GM19467 (cell line): ENCODE data around the gene MAZ.

Experiments used
- ATAC-seq: cut with Tn5 transposase; IDR thresholded peaks from one replicate; pipeline ENCODE4 v1.9.1; 2021; ENCODE audit warnings: mild to moderate bottlenecking, moderate library complexity; ENCODE audit not compliant: unreplicated experiment

The MAZ gene

DNA sequence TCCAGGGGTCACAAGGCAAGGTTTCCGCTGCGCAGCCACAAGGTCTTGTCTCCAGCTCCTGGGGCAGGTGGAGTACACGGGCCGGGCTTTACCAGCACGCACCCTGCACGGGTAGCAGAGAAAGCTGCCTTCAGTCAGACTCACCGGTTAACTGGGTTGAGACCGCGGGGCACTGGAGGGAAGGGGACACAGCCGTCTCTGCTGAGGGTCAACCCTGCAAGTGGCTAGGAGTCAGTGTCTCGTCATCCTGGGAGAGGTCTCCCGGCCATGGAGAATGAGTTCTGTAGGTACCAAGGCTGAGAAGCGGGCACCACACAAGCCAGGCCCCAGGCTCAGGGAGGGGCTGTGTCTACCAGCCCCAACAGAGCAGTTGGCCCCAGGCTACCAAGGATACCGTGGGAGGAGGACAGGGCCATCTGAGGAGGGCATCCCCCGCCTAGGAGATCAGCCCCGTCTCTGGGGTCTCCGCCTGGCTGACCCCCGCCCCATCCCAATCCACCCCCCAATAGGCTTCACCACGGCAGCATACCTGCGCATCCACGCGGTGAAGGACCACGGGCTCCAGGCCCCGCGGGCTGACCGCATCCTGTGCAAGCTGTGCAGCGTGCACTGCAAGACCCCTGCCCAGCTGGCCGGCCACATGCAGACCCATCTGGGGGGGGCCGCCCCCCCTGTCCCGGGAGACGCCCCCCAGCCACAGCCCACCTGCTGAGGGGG is 2.9 kb downstream of the MAZ start:
- no peak for ATAC-seq

DNA sequence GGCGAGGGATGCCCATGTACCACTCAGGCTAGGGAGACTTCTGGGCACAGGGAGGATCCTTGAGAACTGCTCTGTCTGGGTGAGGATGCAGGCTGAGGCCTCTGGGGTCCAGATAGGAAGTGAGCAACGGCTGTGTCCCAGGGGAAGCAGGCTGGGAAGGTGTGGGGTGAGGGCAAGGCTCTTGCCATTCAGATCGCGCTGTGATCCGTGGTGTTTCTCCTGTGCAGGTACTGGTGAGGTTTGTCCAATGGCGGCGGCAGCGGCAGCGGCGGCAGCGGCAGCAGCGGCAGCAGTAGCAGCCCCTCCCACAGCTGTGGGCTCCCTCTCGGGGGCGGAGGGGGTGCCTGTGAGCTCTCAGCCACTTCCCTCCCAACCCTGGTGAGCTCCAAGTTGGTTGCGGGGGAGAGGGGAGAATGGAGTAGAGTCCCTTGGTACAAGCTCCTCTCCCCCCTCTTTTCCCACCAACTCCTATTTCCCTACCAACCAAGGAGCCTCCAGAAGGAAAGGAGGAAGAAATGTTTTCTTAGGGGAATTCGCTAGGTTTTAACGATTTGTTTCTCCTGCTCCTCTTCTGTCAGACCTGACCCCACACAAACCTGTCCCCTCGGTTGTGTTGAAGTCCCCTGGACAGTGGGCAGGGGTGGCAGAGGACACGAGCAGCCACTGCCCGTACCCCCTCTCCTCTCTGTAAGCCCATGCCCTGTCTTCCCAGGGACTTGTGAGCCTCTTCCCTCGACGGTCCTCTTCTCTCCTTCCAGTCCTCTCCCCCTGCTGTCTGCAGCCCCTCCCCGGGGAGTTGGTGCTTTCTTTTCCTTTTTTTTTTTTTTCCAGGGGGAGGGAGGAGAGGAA is 3.7 kb downstream of the MAZ start:
- ATAC-seq: no peak

DNA sequence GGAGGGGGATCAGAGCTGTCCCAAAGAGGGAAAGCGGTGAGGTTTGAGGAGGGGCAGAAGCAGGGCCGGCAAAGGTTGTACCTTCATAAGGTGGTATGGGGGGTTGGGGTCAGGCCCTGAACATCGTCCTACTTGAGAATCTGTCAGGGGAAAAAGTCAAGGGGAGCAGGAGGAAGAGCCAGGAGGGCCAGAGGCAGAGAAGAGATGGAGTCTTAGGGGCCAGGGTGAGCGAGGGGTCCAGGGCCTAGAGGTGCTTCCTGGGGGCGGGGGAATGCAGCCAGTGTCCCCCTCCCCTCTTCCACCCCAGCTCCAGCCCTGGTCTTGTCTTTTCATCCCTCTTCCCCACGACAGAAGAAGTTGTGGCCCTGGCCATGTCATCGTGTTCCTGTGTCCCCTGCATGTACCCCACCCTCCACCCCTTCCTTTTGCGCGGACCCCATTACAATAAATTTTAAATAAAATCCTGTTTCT is 4.4 kb downstream of the MAZ start:
- no peak for ATAC-seq

DNA sequence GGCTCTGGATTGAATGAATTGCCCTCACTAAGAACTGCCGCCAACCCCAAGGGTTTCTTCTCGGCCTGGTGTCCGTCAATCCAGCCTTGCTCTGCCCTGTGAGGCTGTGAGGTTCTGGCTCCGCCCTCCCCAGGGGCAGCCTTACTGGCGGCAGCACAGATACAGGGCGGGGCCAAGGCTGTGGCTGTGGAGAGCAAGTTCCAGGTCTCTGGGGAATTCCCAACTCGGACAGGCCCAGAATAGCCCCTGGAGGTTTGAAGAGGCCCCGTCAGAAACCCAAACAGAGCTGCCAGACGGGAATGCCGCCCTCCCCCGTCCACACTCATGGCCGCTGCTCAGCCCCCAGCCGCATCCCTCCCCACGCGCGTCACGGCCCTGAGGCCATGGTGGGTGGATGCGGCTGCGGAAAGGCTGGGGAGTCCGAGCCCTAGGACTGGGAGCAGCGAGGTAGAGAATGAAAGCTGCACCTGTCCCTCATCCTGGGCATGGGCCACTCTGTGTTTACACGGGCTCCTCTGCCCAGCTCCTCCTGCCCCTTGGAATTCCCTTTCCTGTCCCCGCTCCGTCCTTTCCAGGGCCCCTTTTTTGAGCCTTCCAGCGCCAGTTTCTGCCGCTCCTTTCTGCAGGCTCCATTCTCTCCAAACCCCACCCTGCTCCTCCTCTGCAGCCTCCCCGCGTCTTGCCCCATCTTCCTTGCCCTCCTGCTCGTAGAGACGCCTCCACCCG is 5.0 kb downstream of the MAZ start:
- ATAC-seq: peak; percentile 36

DNA sequence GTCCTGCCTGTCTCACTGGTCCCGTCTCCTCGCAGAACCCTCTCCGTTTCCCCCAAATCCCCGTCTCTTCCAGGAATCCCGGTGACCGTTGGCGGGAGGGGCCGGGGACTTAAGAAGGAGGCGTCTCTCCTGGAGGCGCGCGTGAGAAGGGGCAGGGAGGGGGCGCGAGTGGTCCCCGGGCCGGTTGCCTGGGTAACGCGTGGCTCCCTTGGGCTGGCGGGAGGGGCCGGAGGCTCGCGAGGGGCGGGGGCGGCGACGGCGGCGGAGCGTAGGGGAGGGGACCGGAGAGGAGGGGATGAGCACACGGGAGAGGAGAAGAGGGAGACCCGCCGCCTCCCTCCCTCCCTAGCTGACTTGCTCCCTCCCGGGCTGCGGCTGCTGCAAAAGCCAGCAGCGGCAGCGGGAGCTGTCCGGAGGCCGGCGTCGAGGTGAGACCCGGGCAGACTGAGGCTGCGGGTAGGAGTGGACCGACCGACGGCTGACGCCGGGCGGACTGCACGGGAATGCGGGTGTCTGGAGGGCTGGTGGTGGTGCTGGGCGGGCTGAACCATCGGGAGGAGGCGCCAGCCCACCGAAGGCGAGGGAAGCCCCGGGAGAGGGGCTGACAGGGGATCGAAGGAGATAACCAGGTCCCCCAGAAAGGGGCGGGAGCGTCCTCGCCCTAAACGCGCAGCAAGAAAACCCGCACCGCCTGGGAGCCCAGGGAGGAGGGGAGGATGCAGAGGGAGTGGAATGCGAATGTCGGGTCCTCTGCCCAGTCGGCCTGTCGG is 5.8 kb downstream of the MAZ start, which contains the start of gene PRRT2:
TSS of gene PRRT2 (plus strand) at position 298 of the 770 bp plus-strand sequence. CDS start 862 bp downstream, outside the sequence.
- ATAC-seq: no peak

DNA sequence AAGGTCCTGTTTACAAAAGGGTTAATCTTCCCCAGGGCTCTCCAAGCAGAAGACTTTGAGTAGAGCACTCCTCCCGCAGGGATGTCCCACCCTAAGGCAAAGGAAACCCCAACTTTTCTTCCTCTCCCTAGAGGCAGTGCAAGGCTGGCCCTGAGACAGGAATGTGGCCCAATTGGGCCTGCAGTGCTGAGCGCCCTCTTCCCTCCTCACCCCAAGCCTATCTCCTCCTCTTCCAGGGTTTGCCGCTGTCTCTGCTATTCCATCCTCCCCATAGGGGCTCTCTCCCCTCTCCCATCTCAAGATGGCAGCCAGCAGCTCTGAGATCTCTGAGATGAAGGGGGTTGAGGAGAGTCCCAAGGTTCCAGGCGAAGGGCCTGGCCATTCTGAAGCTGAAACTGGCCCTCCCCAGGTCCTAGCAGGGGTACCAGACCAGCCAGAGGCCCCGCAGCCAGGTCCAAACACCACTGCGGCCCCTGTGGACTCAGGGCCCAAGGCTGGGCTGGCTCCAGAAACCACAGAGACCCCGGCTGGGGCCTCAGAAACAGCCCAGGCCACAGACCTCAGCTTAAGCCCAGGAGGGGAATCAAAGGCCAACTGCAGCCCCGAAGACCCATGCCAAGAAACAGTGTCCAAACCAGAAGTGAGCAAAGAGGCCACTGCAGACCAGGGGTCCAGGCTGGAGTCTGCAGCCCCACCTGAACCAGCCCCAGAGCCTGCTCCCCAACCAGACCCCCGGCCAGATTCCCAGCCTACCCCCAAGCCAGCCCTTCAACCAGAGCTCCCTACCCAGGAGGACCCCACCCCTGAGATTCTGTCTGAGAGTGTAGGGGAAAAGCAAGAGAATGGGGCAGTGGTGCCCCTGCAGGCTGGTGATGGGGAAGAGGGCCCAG is 6.7 kb downstream of the MAZ start:
- no peak for ATAC-seq

DNA sequence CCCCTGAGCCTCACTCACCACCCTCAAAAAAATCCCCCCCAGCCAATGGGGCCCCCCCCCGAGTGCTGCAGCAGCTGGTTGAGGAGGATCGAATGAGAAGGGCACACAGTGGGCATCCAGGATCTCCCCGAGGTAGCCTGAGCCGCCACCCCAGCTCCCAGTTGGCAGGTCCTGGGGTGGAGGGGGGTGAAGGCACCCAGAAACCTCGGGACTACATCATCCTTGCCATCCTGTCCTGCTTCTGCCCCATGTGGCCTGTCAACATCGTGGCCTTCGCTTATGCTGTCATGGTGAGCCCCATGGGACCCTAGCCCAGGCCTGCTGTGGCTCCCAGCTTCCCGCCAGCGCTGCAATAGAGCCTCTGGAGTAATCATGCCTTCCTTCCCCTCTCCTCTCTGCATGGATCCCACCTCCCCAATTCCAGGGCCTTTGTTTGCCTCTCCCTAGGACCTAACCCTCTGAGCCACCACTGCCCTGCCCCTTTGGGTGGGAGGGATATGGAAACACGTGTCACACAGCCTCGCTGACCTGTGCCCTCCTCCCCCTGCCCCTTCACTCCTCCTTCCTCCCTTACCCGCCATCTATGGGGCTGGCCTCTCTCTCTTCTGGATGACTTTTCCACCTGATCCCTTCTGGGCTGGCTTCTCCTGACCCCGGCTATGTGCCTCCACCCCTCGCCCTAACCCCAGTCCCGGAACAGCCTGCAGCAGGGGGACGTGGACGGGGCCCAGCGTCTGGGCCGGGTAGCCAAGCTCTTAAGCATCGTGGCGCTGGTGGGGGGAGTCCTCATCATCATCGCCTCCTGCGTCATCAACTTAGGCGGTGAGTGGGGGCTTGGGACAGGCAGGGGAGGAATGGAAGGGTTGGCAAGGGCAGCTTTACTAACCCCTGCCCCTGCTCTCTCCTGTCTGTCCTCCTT is 7.6 kb downstream of the MAZ start:
- ATAC-seq: no peak

DNA sequence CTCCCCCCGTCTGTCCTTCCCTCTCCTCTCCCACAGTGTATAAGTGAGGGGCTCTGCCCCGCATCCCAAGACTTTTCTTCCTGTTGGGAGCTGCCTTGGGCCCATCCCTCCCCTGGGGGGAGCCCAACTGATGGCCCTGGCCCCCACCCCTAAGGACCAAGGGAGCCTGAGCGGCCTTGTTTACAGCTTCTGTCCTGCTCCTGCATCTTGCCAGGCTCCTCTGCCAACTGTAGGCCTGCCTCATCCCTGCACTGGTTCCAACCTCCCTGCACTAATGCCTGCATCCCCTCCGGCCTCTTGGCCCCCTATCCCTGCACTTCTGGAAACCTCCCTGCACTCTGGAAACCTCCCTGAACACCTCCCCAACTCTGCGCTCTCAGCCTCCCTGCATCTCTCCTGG is 8.3 kb downstream of the MAZ start:
- ATAC-seq: no peak

DNA sequence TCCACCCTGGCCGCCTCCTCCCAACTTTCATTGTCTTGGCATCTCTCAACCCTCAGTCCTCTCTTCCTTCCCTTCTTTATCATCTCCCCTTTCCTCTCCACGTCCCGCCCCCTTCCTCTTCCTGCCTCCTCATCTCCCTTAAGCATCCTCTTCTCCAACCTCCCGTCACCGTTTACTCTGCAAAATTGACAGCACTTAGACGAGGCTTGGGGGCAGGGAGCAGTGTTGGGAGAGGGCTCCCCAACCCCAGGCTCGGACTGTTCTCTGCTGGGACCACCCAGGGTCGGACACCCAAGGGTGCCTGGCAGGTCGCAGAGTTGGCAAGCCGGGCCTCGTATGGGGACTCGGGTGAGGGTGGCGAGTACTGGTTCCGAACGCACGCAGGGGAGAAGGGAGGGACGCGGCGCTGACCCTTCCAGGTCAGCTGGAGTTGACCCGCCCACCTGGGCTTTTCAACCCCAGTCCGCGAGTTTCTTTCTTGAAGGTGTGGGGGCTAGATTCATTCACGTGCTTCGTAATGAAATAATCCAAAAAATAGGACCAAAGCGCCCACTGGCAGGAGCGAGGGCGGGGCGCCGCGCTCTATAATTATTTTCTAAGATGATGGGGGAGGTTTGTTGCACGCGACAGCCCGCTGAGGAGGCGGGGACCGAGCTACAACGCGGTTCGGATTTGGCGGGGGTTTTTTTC is 8.8 kb downstream of the MAZ start:
- ATAC-seq: no peak

GRCh38 chr16:29815793-29816693 is 9.7 kb downstream of the MAZ start, which contains the start of gene PAGR1:
PAGR1 (plus strand) TSS chr16:29816152; CDS start chr16:29816526, 374 bp downstream.
- ATAC-seq: peak; percentile 49

DNA sequence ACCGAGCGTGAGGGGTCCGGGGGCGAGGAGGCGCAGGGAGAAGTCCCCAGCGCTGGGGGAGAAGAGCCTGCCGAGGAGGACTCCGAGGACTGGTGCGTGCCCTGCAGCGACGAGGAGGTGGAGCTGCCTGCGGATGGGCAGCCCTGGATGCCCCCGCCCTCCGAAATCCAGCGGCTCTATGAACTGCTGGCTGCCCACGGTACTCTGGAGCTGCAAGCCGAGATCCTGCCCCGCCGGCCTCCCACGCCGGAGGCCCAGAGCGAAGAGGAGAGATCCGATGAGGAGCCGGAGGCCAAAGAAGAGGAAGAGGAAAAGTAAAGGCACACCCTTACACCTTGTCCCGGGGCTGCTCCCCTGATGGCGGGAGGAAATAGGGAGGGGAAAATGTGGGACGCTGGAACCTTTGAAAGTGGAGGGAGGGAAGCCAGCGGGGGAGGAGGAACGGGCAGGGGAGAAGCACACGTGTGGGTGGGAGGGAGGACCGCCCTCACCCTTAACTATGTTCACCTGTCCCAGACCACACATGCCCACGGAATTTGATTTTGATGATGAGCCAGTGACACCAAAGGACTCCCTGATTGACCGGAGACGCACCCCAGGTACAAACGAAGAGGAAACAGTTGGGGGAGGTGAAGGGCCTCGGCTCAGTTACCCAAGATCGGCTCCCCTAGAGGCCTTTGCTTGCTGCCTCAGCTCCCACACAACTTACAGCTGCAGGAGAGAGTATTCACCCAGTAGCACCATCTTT is 10.5 kb downstream of the MAZ start:
- ATAC-seq: no peak

- ATAC-seq: no peak
Measured at GRCh38 chr16:29818082-29818481, 11.8 kb downstream of the MAZ start.

- ATAC-seq: no peak
Measured at GRCh38 chr16:29819506-29819905, 13.2 kb downstream of the MAZ start.

DNA sequence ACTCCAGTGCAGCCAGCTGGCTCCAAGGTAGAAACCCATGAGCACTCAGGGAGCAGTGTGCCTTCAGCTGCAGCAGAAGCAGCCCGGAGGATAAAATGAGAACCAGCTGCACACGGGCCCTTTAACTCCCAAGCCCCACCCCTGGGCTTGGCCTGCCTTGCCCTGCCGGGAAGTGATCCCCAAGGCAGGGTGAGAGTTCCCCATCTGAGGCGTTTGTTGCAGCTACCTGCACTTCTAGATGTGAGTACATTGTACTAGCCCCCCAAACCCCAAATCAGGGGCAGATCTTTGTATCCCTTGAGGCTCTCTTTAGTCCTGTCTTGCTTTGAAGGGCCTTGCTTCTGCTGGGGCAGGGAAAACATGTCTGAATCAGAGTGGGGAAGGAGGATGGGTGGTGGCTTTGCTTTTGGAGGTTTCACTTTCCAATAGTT is 14.0 kb downstream of the MAZ start, which contains the start of gene MVP:
TSS of gene MVP (plus strand) at position 192 of the 431 bp plus-strand sequence. CDS start 10,088 bp downstream, outside the sequence.
- ATAC-seq: no peak

DNA sequence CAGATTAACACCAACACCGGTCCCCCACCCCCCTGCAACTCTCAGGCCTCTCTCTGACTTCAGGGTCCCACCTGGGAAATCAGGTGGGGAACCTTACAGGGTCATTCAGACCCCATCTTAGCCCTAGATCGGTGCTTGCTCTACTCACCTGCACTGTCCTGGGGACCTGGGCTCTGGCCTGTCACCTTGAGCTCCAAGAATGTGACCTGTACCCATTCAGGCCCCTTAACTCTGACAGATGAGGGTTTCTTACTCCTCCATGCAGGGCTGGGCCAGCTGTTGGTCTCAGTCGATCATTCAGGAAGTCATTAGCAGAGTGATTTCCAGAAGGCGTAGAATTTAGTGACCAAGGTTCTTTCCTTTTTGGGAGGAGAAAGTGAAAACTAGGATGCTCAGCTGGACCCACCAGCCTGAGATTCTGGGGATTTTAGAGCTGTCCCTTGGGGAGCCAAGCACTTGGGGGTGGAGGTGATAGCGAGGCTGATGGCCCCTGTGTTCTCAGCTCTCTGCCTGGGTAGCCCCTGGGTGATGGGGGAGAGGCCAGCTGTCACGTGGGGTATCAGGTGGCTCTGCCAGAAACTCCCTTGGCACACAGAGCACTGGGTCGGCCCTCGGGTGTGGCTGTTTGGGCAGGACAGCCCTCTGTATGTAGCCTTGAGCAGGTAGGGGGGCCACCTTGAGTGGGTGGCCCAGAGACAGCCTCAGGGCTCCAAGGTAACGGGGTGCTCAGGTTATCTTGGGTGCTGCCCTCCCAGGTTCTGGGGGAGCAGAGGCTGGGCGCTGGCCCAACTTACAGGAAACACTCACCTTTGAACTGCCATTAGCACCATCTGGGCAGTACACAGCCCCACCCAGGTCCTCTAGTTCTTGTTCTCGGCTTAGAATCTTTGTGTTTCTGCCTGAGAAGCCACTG is 14.7 kb downstream of the MAZ start:
- no peak for ATAC-seq
